IMR-90 (cell line): ENCODE results near the gene GSK3B. TPM values are rescaled to one million over a fixed set of nuclear protein-coding genes. Genes with fewer than 3 reads are reported as not detected.
A peak's percentile ranks its signal among the peaks of the same experiment; 100 is the strongest.

Experiments
- ATAC-seq: fragments of 200-7000 bp; cut with Tn5 transposase; 2 replicates; pipeline ENCODE4 v1.9.1; 2020; ENCODE audit warnings: low read depth, mild to moderate bottlenecking, moderate library complexity
- BruUV-seq: library from RNA; stranded (reverse); fragments of 400-500 nt; replicated peaks from 2 replicates; lab custom pipeline; 2021; lab: Mats Ljungman, UMichigan
- CTCF ChIA-PET: fragments of 300-600 bp; formaldehyde crosslinking; extraction: SDS; loops from one replicate; lab custom pipeline; 2021; ENCODE audit warnings: antibody characterized with exemption; lab: Yijun Ruan, JAX
- POLR2A ChIA-PET: fragments of 300-600 bp; sonication (Branson Sonifier 250); formaldehyde crosslinking; loops from one replicate; lab custom pipeline; 2022; ENCODE audit warnings: antibody characterized with exemption; ENCODE audit not compliant: unreplicated experiment; lab: Charles Lee
- DNase-seq: peaks from one replicate; pipeline ENCODE4 v3.0.0; 2013
- H2AFZ ChIP-seq: replicated peaks from 2 replicates; pipeline ENCODE3; 2013; ENCODE audit warnings: low read length, mild to moderate bottlenecking; ENCODE audit not compliant: poor library complexity
- H2AK5ac ChIP-seq: 2 replicates; pipeline ENCODE4 v1.6.1; 2013; ENCODE audit warnings: low read depth, low read length, inconsistent platforms
- H2AK9ac ChIP-seq: replicated peaks from 2 replicates; pipeline ENCODE3; 2013; ENCODE audit warnings: mild to moderate bottlenecking, low read depth, low read length, moderate library complexity; ENCODE audit not compliant: poor library complexity
- H2BK120ac ChIP-seq: 2 replicates; pipeline ENCODE4 v1.6.1; 2013; ENCODE audit warnings: low read depth, low read length, inconsistent platforms
- H2BK15ac ChIP-seq: 3 replicates; pipeline ENCODE4 v1.6.1; 2013; ENCODE audit warnings: low read depth, low read length, inconsistent platforms
- H2BK20ac ChIP-seq: 2 replicates; pipeline ENCODE4 v1.6.1; 2013; ENCODE audit warnings: low read depth, mild to moderate bottlenecking, inconsistent platforms, low read length, moderate library complexity
- H2BK5ac ChIP-seq: 2 replicates; pipeline ENCODE4 v1.6.1; 2013; ENCODE audit warnings: mild to moderate bottlenecking, low read depth, low read length, inconsistent platforms; ENCODE audit not compliant: poor library complexity, severe bottlenecking
- H3K14ac ChIP-seq: replicated peaks from 2 replicates; pipeline ENCODE4 v1.6.1; 2013; ENCODE audit warnings: low read depth, low read length, inconsistent platforms
- H3K18ac ChIP-seq: 2 replicates; pipeline ENCODE4 v1.6.1; 2013; ENCODE audit warnings: low read depth, low read length, control low read depth
- H3K23ac ChIP-seq: 2 replicates; pipeline ENCODE4 v1.6.1; 2013; ENCODE audit warnings: low read depth, low read length, inconsistent platforms
- H3K27ac ChIP-seq: 2 replicates; pipeline ENCODE4 v1.5.1; 2013; ENCODE audit warnings: mild to moderate bottlenecking, control low read depth, low read length; ENCODE audit not compliant: insufficient read depth
- H3K27me3 ChIP-seq: 2 replicates; pipeline ENCODE4 v1.6.1; 2013; ENCODE audit warnings: low read length; ENCODE audit not compliant: control insufficient read depth, insufficient read depth
- H3K36me3 ChIP-seq: 2 replicates; pipeline ENCODE4 v1.6.1; 2013; ENCODE audit warnings: low read length, mixed read lengths; ENCODE audit not compliant: control insufficient read depth, insufficient read depth
- H3K4ac ChIP-seq: 2 replicates; pipeline ENCODE4 v1.6.1; 2013; ENCODE audit warnings: low read depth, low read length, inconsistent platforms
- H3K4me1 ChIP-seq: 2 replicates; pipeline ENCODE4 v1.6.1; 2013; ENCODE audit warnings: low read length, mixed read lengths; ENCODE audit not compliant: control insufficient read depth, insufficient read depth
- H3K4me2 ChIP-seq: 2 replicates; pipeline ENCODE4 v1.6.1; 2013; ENCODE audit warnings: low read depth, mild to moderate bottlenecking, control low read depth, low read length, moderate library complexity
- H3K4me3 ChIP-seq: 2 replicates; pipeline ENCODE4 v1.5.1; 2013; ENCODE audit warnings: low read depth, mild to moderate bottlenecking, control low read depth, low read length, moderate library complexity; ENCODE audit not compliant: insufficient read depth
- H3K56ac ChIP-seq: 2 replicates; pipeline ENCODE4 v1.6.1; 2013; ENCODE audit warnings: low read length, inconsistent platforms; ENCODE audit not compliant: insufficient read depth; ENCODE audit errors: extremely low read depth
- H3K79me1 ChIP-seq, 2 experiments: 2 replicates each; pipeline ENCODE4 v1.6.1; 2013; ENCODE audit warnings: low read length in 2 of 2, inconsistent platforms in 1 of 2, low read depth in 1 of 2
- H3K9ac ChIP-seq: 2 replicates; pipeline ENCODE4 v1.6.1; 2013; ENCODE audit warnings: low read depth, low read length, control low read depth
- H3K9me1 ChIP-seq: 2 replicates; pipeline ENCODE4 v1.6.1; 2013; ENCODE audit warnings: low read length, inconsistent platforms; ENCODE audit not compliant: insufficient read depth
- H3K9me3 ChIP-seq: 2 replicates; pipeline ENCODE4 v1.6.1; 2013; ENCODE audit warnings: low read length; ENCODE audit not compliant: control insufficient read depth, insufficient read depth
- H4K20me1 ChIP-seq: 2 replicates; pipeline ENCODE4 v1.6.1; 2013; ENCODE audit warnings: low read length, inconsistent platforms; ENCODE audit not compliant: insufficient read depth
- H4K5ac ChIP-seq: 2 replicates; pipeline ENCODE4 v1.6.1; 2013; ENCODE audit warnings: mild to moderate bottlenecking, low read depth, low read length, control low read depth
- H4K8ac ChIP-seq, 2 experiments: 2 replicates each; pipeline ENCODE4 v1.6.1; 2013; ENCODE audit warnings: low read depth in 2 of 2, low read length in 2 of 2, control low read depth in 1 of 2, inconsistent platforms in 1 of 2
- H4K91ac ChIP-seq: 2 replicates; pipeline ENCODE4 v1.6.1; 2013; ENCODE audit warnings: low read depth, low read length, inconsistent platforms; ENCODE audit not compliant: insufficient read depth
- FOS ChIP-seq: fragments of 150-350 bp; IDR thresholded peaks from 2 replicates; pipeline ENCODE4 v1.6.1; 2016; ENCODE audit warnings: low read depth, low read length
- MAFK ChIP-seq: IDR thresholded peaks from 2 replicates; pipeline ENCODE4 v1.6.1; 2012; ENCODE audit warnings: low read depth, low read length, improper control_type of control experiment
- NFE2L2 ChIP-seq: fragments of 150-350 bp; IDR thresholded peaks from 2 replicates; pipeline ENCODE4 v1.6.1; 2016; ENCODE audit warnings: low read depth, mild to moderate bottlenecking, low read length
- WGBS, 2 experiments: methylation state at CpG; one replicate each; pipeline versions ENCODE4 v1.1.5 to v1.1.7; 2013; ENCODE audit warnings: missing lambda C conversion rate in 2 of 2; ENCODE audit not compliant: insufficient read length in 1 of 2; ENCODE audit errors: extremely low coverage in 2 of 2; 5-methylcytosine and 5-hydroxymethylcytosine counted together
- dilution Hi-C: fragments of 300-500 bp; cut with HindIII; formaldehyde crosslinking; loops from one replicate; pipeline ENCODE4 v1.14.3; 2018; ENCODE audit warnings: low sequenced_read_pairs; ENCODE audit not compliant: unreplicated experiment
- in situ Hi-C: fragments of 300-500 bp; cut with MboI; formaldehyde crosslinking; loops from 3 replicates; pipeline ENCODE4 v1.14.3; 2019; ENCODE audit warnings: low sequenced_read_pairs, inconsistent platforms, mixed read lengths
- intact Hi-C: fragments of 100-400 bp; cut with micrococcal nuclease; formaldehyde crosslinking; loops from 2 replicates; pipeline ENCODE4 v1.10.0; 2022
- polyA plus RNA-seq, 3 experiments: library from polyadenylated mRNA; depleted of rRNA; stranded (reverse); fragments of >200 nt; gene quantifications; 2 replicates each; pipeline ENCODE4 v1.2.3, GENCODE V29; 2012; ENCODE audit warnings: low replicate concordance in 1 of 3
- total RNA-seq: library from RNA; depleted of rRNA; stranded (reverse); fragments of >200 nt; gene quantifications from 2 replicates; pipeline ENCODE4 v1.2.3, GENCODE V29; 2012
- TF ChIP-seq, protein P1 (sequence below): conservative IDR thresholded peaks from 2 replicates; pipeline ENCODE4 v1.5.1; 2012; ENCODE audit warnings: mild to moderate bottlenecking, low read depth, low read length, improper control_type of control experiment

The GSK3B gene
- total and polyA plus RNA-seq, 2 of the 4 experiments (the other 2 are of a cell fraction): 19.2 to 33.2 TPM

GRCh38 chr3:120022729-120023128 lies 71.5 kb downstream of the GSK3B start:
- Histone ChIP-seq H2BK15ac (no peak overlapping the region), H3K4me2 (no peak overlapping the region), H3K18ac (no peak overlapping the region), H3K9me1 (peaks cover 6% of the 10 kb centered on the region), H3K9me3 (no peaks in the 10 kb centered on the region), H3K36me3 (no peaks in the 10 kb centered on the region), H2AK9ac (no peak overlapping the region), H3K4me1 (peaks cover 2% of the 10 kb centered on the region; the same call in 1 of the 2 replicates), H4K5ac (no peak overlapping the region), H3K14ac (no peak overlapping the region), H3K27ac (no peak overlapping the region), H3K56ac (no peak overlapping the region), H2BK5ac (no peak overlapping the region), H3K27me3 (no peaks in the 10 kb centered on the region), H2BK120ac (no peak overlapping the region), H2AFZ (no peak overlapping the region), H4K8ac (no peak overlapping the region), H4K91ac (no peak overlapping the region), H3K9ac (no peak overlapping the region), H3K4me3 (no peak overlapping the region), H4K20me1 (peaks cover 89% of the 10 kb centered on the region), H3K4ac (no peak overlapping the region), H2AK5ac (no peak overlapping the region), H3K23ac (no peak overlapping the region), H2BK20ac (no peak overlapping the region), H3K79me1 (peaks cover 16 to 72% of the 10 kb centered on the region in 2 experiments)
- no peak for ATAC-seq
- WGBS, 2 experiments: no CpG with 5 or more reads among the region's 2 CpGs
- TF ChIP-seq FOS: no peak
- TF ChIP-seq, protein P1, sequence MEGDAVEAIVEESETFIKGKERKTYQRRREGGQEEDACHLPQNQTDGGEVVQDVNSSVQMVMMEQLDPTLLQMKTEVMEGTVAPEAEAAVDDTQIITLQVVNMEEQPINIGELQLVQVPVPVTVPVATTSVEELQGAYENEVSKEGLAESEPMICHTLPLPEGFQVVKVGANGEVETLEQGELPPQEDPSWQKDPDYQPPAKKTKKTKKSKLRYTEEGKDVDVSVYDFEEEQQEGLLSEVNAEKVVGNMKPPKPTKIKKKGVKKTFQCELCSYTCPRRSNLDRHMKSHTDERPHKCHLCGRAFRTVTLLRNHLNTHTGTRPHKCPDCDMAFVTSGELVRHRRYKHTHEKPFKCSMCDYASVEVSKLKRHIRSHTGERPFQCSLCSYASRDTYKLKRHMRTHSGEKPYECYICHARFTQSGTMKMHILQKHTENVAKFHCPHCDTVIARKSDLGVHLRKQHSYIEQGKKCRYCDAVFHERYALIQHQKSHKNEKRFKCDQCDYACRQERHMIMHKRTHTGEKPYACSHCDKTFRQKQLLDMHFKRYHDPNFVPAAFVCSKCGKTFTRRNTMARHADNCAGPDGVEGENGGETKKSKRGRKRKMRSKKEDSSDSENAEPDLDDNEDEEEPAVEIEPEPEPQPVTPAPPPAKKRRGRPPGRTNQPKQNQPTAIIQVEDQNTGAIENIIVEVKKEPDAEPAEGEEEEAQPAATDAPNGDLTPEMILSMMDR: no peak
- no peak for TF ChIP-seq MAFK
- no peak for TF ChIP-seq NFE2L2
- in situ Hi-C loops: no loop called here
- POLR2A ChIA-PET: no interaction called here
- DNase-seq: peak; percentile 31
- CTCF ChIA-PET: no interaction called here
- BruUV-seq: no TSS peak
- dilution Hi-C loops: no loop called here
- intact Hi-C loops: no loop called here
